Measurements from ENCODE around the gene RNF31.
"Not testable (repeated sequence)": the region's sequence is repeated elsewhere in the genome, so short reads cannot be mapped to it uniquely, and the experiment has no call there.

Gene RNF31

DNA sequence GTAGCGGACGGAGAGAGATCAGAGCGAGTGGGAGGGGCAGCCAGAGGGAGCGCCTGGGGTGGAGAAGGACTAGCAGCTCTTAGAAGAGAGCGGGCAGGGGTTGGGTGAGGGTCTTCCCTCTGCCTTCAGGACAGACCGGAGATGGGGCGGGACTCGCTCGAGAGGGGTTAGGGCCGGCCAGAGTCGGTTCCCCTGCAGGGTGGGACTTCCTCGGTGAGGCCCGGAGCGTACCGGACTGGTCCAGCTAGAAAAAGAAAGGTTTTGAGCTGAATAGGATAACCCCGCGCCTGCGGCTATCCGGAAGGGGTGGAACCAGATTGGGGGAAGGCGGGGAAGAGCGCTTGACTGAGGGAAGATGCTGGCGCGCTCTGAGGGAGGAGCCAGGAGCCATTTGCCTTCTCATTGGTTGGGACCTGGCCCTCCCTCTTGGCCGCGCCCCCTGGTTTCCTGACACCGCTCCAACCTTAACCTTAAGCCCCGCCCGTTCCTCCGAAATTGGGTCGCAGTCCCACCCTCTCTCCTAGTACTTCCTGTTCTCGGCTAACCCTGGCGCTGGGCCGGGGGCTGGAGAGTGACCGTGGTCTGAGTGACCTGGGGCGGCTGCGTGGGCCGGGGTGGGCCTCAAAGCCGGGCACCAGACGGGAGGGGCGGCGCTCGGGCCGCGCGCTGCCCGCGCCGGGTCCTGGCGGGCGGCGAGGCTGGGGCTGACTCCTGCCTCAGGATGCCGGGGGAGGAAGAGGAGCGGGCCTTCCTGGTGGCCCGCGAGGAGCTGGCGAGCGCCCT is at the start of gene RNF31:
TSS of gene RNF31 (plus strand) at position 521 of the 783 bp plus-strand sequence. CDS start at position 722, 201 bp downstream.
- DNase-seq (ENCODE audit: low spot score): peak; percentile 95

GRCh38 chr14:24098229-24098926 is 48.9 kb upstream of the RNF31 start:
- no peak for DNase-seq (ENCODE audit: low spot score)

- DNase-seq (ENCODE audit: low spot score): peak; percentile 35
These were observed 48.1 kb upstream of the RNF31 start for GRCh38 chr14:24098927-24099813.

DNA sequence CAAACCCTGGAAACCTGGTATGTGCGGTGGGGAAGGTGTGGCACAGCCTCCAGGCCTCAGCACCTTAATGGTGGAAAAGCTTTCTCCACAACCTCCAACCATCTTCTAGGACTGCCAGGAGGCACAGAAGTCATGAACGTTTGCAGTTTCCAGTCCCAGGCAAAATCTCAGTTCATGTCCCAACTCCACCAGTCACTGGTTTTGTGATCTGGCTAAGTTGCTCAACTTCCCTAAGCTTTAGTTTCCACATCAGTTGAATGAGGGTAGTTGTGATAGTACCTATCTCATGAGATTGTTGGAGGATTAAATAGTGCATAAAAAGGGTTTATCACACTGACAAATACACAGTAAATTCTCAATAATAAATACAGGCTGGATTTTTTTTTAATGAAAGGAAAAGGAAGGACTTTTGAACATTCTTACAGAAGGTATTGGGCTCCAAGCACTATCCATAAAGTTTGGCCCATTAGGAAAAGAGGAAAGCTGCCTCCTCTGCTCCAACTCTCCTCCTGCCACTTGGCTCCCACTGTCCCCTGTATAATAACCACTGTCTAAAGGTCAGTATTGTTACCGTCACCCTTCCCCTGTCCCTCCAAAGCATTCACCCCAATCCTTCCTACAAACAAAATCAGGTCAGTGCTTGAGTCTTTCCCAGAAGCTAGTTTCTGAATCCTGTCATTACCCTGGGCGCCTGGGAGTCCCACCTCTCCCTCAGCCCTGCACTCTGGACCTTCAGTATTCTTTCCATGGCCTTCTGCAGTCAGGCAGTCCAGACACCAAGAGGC is 46.9 kb upstream of the RNF31 start:
- no peak for DNase-seq (ENCODE audit: low spot score)

GRCh38 chr14:24100982-24101494 is 46.3 kb upstream of the RNF31 start:
- no peak for DNase-seq (ENCODE audit: low spot score)

DNA sequence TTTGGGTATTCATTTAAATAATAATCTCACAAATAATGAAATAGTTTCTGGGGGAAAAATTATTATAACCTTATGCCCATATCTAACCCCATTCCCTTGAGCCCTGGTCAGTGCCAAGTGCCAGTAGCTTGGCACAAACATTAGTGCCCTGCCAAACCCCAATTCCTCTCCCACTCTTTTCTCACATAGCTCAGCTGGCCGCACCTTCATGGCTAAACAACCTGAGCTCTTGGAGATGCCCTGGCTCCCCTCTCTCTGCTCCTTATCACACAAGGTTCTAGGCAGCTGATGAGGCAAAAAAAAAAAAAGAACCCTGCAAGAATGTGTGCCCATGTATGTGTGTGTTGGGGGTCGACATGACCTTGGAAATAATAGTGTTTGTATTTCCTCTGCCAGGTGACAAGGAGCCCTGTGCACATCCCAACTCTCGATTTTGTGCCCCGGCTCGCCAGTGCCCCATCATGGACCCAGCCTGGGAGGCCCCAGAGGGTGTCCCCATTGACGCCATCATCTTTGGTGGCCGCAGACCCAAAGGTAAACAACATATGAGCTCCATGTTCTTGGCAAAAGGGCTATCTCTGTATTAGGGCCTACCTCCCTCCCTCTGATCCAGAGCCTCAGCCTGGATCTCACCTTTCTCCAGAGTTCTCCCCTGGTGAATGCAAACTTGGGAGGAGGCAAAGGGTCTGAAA is 44.8 kb upstream of the RNF31 start:
- no peak for DNase-seq (ENCODE audit: low spot score)

- DNase-seq (ENCODE audit: low spot score): no peak
These were observed 43.8 kb upstream of the RNF31 start for GRCh38 chr14:24103451-24103850.

DNA sequence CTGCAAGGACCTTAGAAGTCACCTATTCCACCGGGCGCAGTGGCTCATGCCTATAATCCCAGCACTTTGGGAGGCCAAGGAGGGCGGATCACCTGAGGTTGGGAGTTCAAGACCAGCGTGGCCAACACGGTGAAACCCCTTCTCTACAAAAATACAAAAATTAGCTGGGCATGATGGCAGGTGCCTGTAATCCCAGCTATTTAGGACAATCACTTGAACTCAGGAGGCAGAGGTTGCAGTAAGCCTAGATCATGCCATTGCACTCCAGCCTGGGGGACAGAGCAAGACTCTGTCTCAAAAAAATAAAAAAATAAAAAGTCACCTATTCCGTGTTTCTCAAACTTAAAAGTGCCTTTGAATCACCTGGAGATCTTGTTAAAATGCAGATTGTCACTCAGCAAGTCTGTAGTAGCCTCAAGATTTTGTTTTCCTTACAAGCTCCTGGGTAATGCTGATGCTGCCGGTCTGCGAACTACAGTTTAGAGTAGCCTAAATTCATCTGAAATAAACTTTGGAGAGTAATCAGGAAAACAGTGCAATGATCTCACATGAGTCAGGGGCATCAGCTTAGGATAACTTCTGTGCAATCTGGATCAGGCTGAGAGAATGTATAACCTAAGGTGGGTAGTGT is 41.6 kb upstream of the RNF31 start:
- not testable (repeated sequence) for DNase-seq (ENCODE audit: low spot score)

DNA sequence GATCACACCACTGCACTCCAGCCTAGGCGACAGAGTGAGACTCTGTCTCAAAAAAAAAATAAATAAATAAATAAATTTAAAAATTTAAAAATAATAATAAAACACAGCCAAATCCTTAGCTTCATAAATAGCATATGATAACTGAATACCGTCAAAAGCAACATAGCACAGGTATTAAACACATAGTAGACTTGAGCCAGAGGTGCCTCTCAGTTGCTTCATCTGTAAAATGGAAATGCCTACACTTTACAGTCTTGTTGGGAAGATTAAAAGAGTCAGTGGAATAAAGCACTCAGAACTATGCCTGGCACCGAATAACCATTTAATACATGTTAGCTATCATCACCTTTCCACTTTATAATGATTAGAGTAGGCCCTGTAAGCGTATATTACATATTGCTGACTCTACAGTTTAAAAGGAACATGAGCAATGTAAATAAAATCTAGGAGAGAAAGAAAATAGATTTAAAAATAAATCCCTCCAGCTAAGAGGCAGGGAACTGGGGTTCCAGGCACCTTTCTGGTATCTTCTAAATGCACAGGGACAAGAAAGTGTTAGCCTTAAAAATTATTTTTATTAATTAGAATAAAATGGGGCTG is 40.5 kb upstream of the RNF31 start:
- DNase-seq (ENCODE audit: low spot score): no peak

DNA sequence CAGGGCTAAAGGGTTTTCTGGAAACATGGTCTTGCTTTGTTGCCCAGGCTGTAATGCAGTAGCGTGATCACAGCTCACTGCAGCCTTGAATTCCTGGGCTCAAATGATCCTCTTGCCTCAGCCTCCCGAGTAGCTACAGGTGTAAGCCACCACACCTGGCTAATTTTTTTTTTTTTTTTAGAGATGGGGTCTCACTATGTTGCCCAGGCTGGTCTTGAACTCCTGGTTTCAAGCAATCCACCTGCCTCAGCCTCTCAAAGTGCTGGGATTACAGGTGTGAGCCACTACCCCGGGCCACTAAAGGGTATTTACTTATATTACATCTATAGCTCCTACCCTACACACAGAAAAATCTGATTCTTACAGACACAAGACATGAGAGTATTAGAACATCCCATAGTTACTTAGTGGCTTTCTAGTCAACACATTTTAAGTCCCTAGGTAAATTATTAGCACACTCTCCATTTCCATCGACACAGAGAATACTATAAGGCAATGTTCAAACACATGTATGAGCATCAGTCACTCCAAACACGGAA is 38.9 kb upstream of the RNF31 start:
- DNase-seq (ENCODE audit: low spot score): no peak

DNA sequence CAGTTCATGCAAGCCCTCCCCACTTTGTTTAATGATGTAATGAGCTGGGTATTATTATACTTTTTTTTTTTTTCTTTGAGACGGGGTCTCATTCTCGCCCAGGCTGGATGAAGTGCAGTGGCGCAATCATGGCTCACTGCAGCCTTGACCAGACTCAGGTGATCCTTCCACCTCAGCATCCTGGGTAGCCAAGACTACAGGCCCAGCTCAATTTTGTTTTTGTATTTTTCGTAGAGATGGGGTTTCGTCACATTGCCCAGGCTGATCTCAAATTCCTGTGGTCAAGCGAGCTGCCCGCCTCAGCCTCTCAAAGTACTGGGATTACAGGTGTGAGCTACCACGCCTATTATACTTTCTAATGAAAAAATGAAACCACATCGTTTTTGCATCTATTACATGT is 37.2 kb upstream of the RNF31 start:
- no peak for DNase-seq (ENCODE audit: low spot score)

GRCh38 chr14:24110523-24110922 is 36.8 kb upstream of the RNF31 start:
- DNase-seq (ENCODE audit: low spot score): no peak

GRCh38 chr14:24113379-24113800 is 33.9 kb upstream of the RNF31 start:
- DNase-seq (ENCODE audit: low spot score): no peak

DNA sequence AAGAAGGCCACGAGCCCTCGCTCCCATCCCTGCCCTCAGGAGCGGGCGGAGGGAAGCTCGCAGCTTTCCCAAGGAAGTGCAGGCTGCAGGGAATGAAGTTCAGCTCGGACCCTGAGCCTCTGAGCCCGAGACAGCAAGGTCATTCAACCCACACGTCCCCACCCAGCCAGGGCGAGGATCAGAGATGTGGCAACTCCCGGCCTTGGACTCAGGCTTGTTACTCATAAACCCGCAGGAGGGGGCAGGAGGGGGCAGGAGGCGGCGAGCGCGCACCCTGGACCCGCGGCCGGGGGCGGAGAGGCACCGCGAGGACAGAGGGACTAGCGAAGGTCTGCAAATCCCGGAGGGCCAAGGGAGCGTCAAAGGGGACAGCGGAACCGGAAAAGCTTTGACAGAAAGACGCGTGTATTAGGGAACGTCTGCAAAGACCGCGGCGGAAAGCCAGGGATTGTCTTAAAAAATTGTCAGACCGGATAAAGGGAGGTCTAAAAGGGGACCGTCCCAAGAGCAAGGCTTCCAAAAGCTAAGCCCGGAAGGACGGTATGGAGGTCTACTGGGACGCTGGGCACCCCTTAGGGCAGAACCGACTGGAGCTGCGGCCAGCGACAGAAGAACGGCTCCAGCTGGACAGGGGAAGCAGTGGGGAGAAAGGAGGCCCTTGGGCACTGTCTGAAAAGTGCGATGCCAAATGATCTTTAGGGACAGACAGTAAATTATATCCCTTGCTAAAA is 33.3 kb upstream of the RNF31 start:
- DNase-seq (ENCODE audit: low spot score): peak; percentile 79

GRCh38 chr14:24114532-24115421 is 32.5 kb upstream of the RNF31 start, which contains the start of the genes DCAF11 and NRL:
Gene DCAF11 (plus strand): TSS chr14:24114777. CDS start chr14:24115595, 818 bp downstream.
Gene NRL (minus strand): TSS chr14:24114949. CDS start chr14:24082848, 32,101 bp downstream.
- DNase-seq (ENCODE audit: low spot score): peak; percentile 97

- no peak for DNase-seq (ENCODE audit: low spot score)
These were observed 31.7 kb upstream of the RNF31 start for GRCh38 chr14:24115422-24116127.

Data from iPS-NIHi11 (cell line).